ENCODE data around the gene ITGA3.

ITGA3 gene

GRCh38 chr17:50096758-50097157, 40.8 kb downstream of the ITGA3 start:
- no peak for TF ChIP-seq CTCF (IDR thresholded peaks at IDR 0.05; ENCODE audit: control insufficient read depth, extremely low read depth, insufficient read depth)
- H3K4me3 ChIP-seq (ENCODE audit: low read depth, low read length), result no peak overlapping the region
- no peak for DNase-seq (ENCODE audit: low read depth)

- no peak for TF ChIP-seq CTCF (IDR thresholded peaks at IDR 0.05; ENCODE audit: control insufficient read depth, extremely low read depth, insufficient read depth)
- no peak overlapping the region for H3K4me3 ChIP-seq (ENCODE audit: low read depth, low read length)
- DNase-seq (ENCODE audit: low read depth), result no peak
Observed at GRCh38 chr17:50097455-50097854, 41.5 kb downstream of the ITGA3 start.

GRCh38 chr17:50097926-50098325, 42.0 kb downstream of the ITGA3 start:
- no peak for TF ChIP-seq CTCF (IDR thresholded peaks at IDR 0.05; ENCODE audit: control insufficient read depth, extremely low read depth, insufficient read depth)
- no peak overlapping the region for H3K4me3 ChIP-seq (ENCODE audit: low read depth, low read length)
- no peak for DNase-seq (ENCODE audit: low read depth)

GRCh38 chr17:50098583-50098982, 42.7 kb downstream of the ITGA3 start:
- no peak overlapping the region for H3K4me3 ChIP-seq (ENCODE audit: low read depth, low read length)
- TF ChIP-seq CTCF (IDR thresholded peaks at IDR 0.05; ENCODE audit: control insufficient read depth, extremely low read depth, insufficient read depth), result no peak
- DNase-seq (ENCODE audit: low read depth), result no peak

- no peak for TF ChIP-seq CTCF (IDR thresholded peaks at IDR 0.05; ENCODE audit: control insufficient read depth, extremely low read depth, insufficient read depth)
- no peak for DNase-seq (ENCODE audit: low read depth)
- H3K4me3 ChIP-seq (ENCODE audit: low read depth, low read length), result no peak overlapping the region
Observed at GRCh38 chr17:50099003-50099402, 43.1 kb downstream of the ITGA3 start.

- no peak for TF ChIP-seq CTCF (IDR thresholded peaks at IDR 0.05; ENCODE audit: control insufficient read depth, extremely low read depth, insufficient read depth)
- no peak for DNase-seq (ENCODE audit: low read depth)
- H3K4me3 ChIP-seq (ENCODE audit: low read depth, low read length), result no peak overlapping the region
Observed at GRCh38 chr17:50100480-50100883, 44.6 kb downstream of the ITGA3 start.

- H3K4me3 ChIP-seq (ENCODE audit: low read depth, low read length), result no peak overlapping the region
- TF ChIP-seq CTCF (IDR thresholded peaks at IDR 0.05; ENCODE audit: control insufficient read depth, extremely low read depth, insufficient read depth), result no peak
- DNase-seq (ENCODE audit: low read depth), result no peak
Observed at GRCh38 chr17:50100921-50101345, 45.0 kb downstream of the ITGA3 start.
